Smooth muscle cell (in vitro differentiated cells): ENCODE measurements around the gene PSMB5. TPM values are rescaled to one million over a fixed set of nuclear protein-coding genes. Genes with fewer than 3 reads are reported as not detected.

Experiments
- DNase-seq: peaks from one replicate; lab custom pipeline; 2025; ENCODE audit not compliant: unreplicated experiment; lab: John Stamatoyannopoulos, UW
- H2AFZ ChIP-seq: fragments of 200-600 bp; sonication (generic); 2 replicates; pipeline ENCODE4 v1.6.0; 2016; ENCODE audit warnings: antibody characterized with exemption, low read depth, mild to moderate bottlenecking
- H3F3A ChIP-seq: fragments of 200-600 bp; sonication (generic); 2 replicates; pipeline ENCODE4 v1.6.0; 2017; ENCODE audit warnings: antibody characterized with exemption, low read depth
- H3K27ac ChIP-seq: fragments of 200-600 bp; sonication (generic); 2 replicates; pipeline ENCODE4 v1.5.1; 2016; ENCODE audit warnings: low read depth, mild to moderate bottlenecking
- H3K27me3 ChIP-seq: fragments of 200-600 bp; sonication (generic); 2 replicates; pipeline ENCODE4 v1.6.1; 2016; ENCODE audit warnings: low read depth, mild to moderate bottlenecking
- H3K36me3 ChIP-seq: fragments of 200-600 bp; sonication (generic); 2 replicates; pipeline ENCODE4 v1.5.1; 2016; ENCODE audit warnings: low read depth
- H3K4me1 ChIP-seq: fragments of 200-600 bp; sonication (generic); 2 replicates; pipeline ENCODE4 v1.5.1; 2016; ENCODE audit warnings: low read depth
- H3K4me2 ChIP-seq: fragments of 200-600 bp; sonication (generic); 2 replicates; pipeline ENCODE4 v1.6.0; 2016; ENCODE audit warnings: mild to moderate bottlenecking
- H3K4me3 ChIP-seq: fragments of 200-600 bp; sonication (generic); 2 replicates; pipeline ENCODE4 v1.5.1; 2016; ENCODE audit warnings: mild to moderate bottlenecking
- H3K79me2 ChIP-seq: fragments of 200-600 bp; sonication (generic); 2 replicates; pipeline ENCODE4 v1.6.0; 2016; ENCODE audit warnings: low read depth, mild to moderate bottlenecking
- H3K9ac ChIP-seq: fragments of 200-600 bp; sonication (generic); 2 replicates; pipeline ENCODE4 v1.6.0; 2016; ENCODE audit warnings: low read depth
- H3K9me3 ChIP-seq: fragments of 200-600 bp; sonication (generic); replicated peaks from 2 replicates; pipeline ENCODE4 v1.5.1; 2016; ENCODE audit warnings: low read depth
- H4K20me1 ChIP-seq: fragments of 200-600 bp; sonication (generic); 2 replicates; pipeline ENCODE4 v1.6.0; 2016; ENCODE audit warnings: low read depth
- WGBS: methylation state at CpG from one replicate; pipeline ENCODE4 v1.1.7; 2016; ENCODE audit warnings: low lambda C conversion rate; 5-methylcytosine and 5-hydroxymethylcytosine counted together
- polyA plus RNA-seq: library from polyadenylated mRNA; unstranded; fragments of >200 nt; fragmentation: Nextera tagmentation; extraction: Ambion mirVana; gene quantifications from 2 replicates; pipeline ENCODE4 v1.2.1, GENCODE V29; 2016
- total RNA-seq: library from RNA; depleted of rRNA; stranded (reverse); fragments of >200 nt; gene quantifications from 2 replicates; pipeline ENCODE4 v1.2.3, GENCODE V29; 2014
- TF ChIP-seq, protein P1 (sequence below): fragments of 200-600 bp; sonication (generic); IDR thresholded peaks from 2 replicates; pipeline ENCODE4 v1.5.1; 2017; ENCODE audit warnings: borderline replicate concordance, mild to moderate bottlenecking, antibody characterized with exemption; ENCODE audit not compliant: insufficient read depth, poor library complexity, severe bottlenecking

The PSMB5 gene
- total and polyA plus RNA-seq, 2 experiments from 2014 or later, result 183 to 374 TPM

DNA sequence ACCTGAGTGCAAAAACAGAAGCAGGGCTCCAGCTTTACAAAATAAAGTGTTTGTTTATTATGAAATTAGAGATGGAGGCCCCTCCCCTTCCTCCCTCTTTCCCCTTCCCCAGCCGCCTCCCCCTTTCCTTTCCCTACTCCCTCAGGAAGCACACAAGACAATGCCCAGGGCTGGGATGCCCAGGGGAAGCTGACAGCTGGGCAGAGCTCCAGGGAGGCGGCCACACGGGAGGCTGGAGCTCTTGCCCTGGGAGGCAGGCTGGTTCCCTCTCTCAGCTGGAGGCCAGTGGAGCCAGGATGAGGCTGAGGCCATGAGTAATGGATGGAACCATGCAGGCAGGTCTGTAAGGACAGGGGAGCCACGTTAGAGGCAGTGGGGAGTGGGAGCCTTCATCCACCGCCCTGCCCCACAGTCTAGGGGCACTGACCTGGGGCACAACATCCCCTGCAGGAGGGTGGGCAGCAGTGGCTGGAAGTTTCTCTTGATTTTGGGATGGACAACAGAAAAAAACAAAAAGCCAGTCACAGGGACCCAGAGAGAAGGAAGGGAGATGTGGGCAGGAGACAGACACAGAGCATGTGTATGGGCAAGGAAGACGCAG lies 12.4 kb upstream of the PSMB5 start:
- Histone ChIP-seq H3K9me3 (no peaks in the 10 kb centered on the region), H3K36me3 (no peaks in the 10 kb centered on the region), H3K4me1 (no peaks in the 10 kb centered on the region), H3K27ac (no peak overlapping the region), H2AFZ (no peak overlapping the region), H3K79me2 (no peaks in the 10 kb centered on the region), H3K4me3 (no peak overlapping the region), H3F3A (no peaks in the 10 kb centered on the region), H3K27me3 (no peaks in the 10 kb centered on the region), H3K9ac (no peak overlapping the region), H4K20me1 (no peaks in the 10 kb centered on the region), H3K4me2 (no peak overlapping the region)
- no peak for DNase-seq
- WGBS, result 85% methylated on average over 5 of the region's 6 CpGs
- TF ChIP-seq, protein P1, sequence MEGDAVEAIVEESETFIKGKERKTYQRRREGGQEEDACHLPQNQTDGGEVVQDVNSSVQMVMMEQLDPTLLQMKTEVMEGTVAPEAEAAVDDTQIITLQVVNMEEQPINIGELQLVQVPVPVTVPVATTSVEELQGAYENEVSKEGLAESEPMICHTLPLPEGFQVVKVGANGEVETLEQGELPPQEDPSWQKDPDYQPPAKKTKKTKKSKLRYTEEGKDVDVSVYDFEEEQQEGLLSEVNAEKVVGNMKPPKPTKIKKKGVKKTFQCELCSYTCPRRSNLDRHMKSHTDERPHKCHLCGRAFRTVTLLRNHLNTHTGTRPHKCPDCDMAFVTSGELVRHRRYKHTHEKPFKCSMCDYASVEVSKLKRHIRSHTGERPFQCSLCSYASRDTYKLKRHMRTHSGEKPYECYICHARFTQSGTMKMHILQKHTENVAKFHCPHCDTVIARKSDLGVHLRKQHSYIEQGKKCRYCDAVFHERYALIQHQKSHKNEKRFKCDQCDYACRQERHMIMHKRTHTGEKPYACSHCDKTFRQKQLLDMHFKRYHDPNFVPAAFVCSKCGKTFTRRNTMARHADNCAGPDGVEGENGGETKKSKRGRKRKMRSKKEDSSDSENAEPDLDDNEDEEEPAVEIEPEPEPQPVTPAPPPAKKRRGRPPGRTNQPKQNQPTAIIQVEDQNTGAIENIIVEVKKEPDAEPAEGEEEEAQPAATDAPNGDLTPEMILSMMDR, result no peak

DNA sequence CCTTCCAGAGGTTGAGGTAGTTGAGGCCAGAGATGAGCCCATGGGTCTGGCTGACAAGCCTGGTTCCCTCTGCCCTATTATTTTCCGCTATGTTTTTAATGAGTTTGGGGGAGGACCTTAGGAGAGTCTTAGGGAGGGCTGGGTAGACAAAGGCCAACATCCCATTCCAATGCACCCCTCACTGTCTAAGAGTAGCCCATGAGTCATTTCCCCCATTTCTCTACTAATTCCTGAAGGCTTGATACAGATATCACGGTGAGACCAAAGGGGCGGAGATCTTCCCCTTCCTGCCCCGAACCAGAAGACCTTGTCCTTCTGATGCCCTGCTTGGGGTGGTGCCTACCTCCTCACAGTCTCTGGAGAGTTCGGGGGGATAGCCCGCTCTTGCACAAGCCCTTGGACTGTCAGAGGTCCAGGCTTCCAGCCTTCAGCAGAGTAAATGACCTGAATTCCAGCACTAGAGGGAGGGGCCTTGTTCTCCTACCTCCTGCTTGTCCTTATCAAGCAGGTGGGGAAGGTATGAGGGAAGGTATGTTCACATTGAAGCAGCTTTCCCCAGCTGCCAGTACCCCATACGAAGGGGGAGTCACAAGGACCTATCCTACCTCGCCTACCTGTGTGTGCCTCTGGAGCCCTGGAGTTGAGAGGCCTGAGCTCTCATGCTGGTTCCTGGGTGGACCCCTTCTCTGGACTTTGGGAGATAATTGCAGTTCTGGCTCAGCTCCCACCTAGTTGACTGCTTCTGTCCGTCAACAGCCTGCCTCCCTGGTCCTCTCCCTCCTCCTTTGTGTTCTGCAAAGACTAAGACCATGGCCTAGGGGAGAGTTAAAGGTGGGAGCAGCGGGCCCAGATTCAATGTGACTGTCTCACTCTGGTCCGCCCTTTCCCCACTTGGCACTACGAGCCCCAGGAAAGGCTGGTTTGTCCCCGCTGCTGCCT lies 11.0 kb upstream of the PSMB5 start:
- Histone ChIP-seq H4K20me1 (no peaks in the 10 kb centered on the region), H3K4me2 (no peak overlapping the region), H3K9me3 (no peaks in the 10 kb centered on the region), H3K36me3 (no peaks in the 10 kb centered on the region), H3K4me3 (no peak overlapping the region), H3F3A (no peaks in the 10 kb centered on the region), H3K27me3 (no peaks in the 10 kb centered on the region), H3K79me2 (no peaks in the 10 kb centered on the region), H3K27ac (no peak overlapping the region), H2AFZ (no peak overlapping the region), H3K9ac (no peak overlapping the region), H3K4me1 (no peaks in the 10 kb centered on the region)
- WGBS, result 86% methylated on average over 13 of the region's 13 CpGs
- TF ChIP-seq, protein P1, result no peak
- DNase-seq, result no peak

DNA sequence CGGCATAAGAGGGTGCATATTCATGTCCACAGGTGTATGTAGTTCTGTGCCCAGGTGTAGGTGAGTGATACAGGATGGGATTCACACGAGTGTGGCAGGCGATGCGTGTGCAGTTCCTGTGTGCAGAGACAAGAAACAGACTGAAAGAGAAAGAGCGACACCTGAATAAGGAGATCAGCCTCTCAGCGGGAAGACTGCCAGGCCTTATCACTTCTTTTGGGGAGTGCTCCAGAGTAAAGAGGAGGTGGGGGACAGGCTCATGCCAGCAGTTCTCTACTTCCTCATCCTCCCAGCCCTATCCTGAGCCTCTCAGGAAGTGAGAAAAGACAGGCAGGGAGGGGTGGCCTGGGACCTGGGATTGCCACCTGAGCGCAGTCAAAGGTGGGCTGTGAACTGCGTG lies 10.1 kb upstream of the PSMB5 start:
- Histone ChIP-seq H3K9ac (no peak overlapping the region), H3K36me3 (no peaks in the 10 kb centered on the region), H3K27ac (no peak overlapping the region), H3K27me3 (no peaks in the 10 kb centered on the region), H4K20me1 (no peaks in the 10 kb centered on the region), H3K4me1 (no peaks in the 10 kb centered on the region), H3K79me2 (no peaks in the 10 kb centered on the region), H3K9me3 (no peaks in the 10 kb centered on the region), H3K4me3 (no peak overlapping the region), H3F3A (no peaks in the 10 kb centered on the region), H3K4me2 (no peak overlapping the region), H2AFZ (no peak overlapping the region)
- TF ChIP-seq, protein P1, result no peak
- 96% methylated on average over 8 of the region's 8 CpGs for WGBS
- DNase-seq, result no peak

DNA sequence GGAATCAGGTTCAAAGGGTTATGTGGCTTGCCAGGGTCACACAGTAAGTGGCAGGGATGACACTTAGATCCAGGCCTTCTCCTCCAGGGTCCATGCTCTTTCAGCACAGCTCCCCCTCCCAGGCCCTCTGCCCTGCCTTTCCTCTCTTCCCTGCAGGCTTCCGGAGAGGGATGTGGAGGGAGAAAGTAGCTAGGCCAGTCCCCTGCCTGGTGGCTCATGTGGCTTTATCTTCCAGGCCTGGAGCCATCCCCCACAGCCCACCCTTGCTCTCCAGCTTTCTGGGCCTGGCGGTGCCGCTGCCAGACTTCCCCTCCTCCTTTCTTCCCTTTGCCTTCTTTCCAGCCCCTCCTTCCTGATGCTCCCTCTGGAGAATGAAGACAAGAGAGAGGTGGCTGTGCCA lies 9.1 kb upstream of the PSMB5 start:
- Histone ChIP-seq H3F3A (no peaks in the 10 kb centered on the region), H3K36me3 (no peaks in the 10 kb centered on the region), H3K4me2 (no peak overlapping the region), H3K9ac (no peak overlapping the region), H3K4me3 (no peak overlapping the region), H3K4me1 (no peaks in the 10 kb centered on the region), H3K9me3 (no peaks in the 10 kb centered on the region), H3K79me2 (no peaks in the 10 kb centered on the region), H3K27me3 (no peaks in the 10 kb centered on the region), H4K20me1 (no peaks in the 10 kb centered on the region), H3K27ac (no peak overlapping the region), H2AFZ (peak overlapping the region; percentile 75)
- WGBS, result 40% methylated on average over 3 of the region's 3 CpGs
- TF ChIP-seq, protein P1, result no peak
- no peak for DNase-seq
